ENCODE results near the gene HILPDA.
A peak's percentile ranks its signal among the peaks of the same experiment; 100 is the strongest.
"Not testable (repeated sequence)": the region's sequence is repeated elsewhere in the genome, so short reads cannot be mapped to it uniquely, and the experiment has no call there.

Gene HILPDA

GRCh38 chr7:128434413-128435326 lies 21.0 kb upstream of the HILPDA start:
- DNase-seq: no peak

- no peak for DNase-seq
Observed at GRCh38 chr7:128435327-128435686, 20.4 kb upstream of the HILPDA start.

- DNase-seq: no peak
Observed at GRCh38 chr7:128437426-128438332, 18.0 kb upstream of the HILPDA start.

- DNase-seq: no peak
Observed at GRCh38 chr7:128442356-128442755, 13.3 kb upstream of the HILPDA start.

- no peak for DNase-seq
Observed at GRCh38 chr7:128443831-128444600, 11.7 kb upstream of the HILPDA start.

GRCh38 chr7:128446306-128446705 lies 9.4 kb upstream of the HILPDA start:
- no peak for DNase-seq

- DNase-seq: no peak
Observed at GRCh38 chr7:128447941-128448564, 7.6 kb upstream of the HILPDA start.

GRCh38 chr7:128448751-128449302 lies 6.9 kb upstream of the HILPDA start:
- DNase-seq: no peak

- DNase-seq: no peak
Observed at GRCh38 chr7:128450409-128450808, 5.3 kb upstream of the HILPDA start.

- no peak for DNase-seq
Observed at GRCh38 chr7:128450913-128451312, 4.8 kb upstream of the HILPDA start.

GRCh38 chr7:128452552-128452951 lies 3.1 kb upstream of the HILPDA start:
- no peak for DNase-seq

- DNase-seq: no peak
Observed at GRCh38 chr7:128453836-128454804, 1.6 kb upstream of the HILPDA start.

GRCh38 chr7:128454808-128455542 lies 703 bp upstream of the HILPDA start:
- no peak for DNase-seq

- no peak for DNase-seq
Observed at GRCh38 chr7:128456255-128456725, 612 bp downstream of the HILPDA start.

GRCh38 chr7:128457385-128457784 lies 1.7 kb downstream of the HILPDA start:
- not testable (repeated sequence) for DNase-seq

GRCh38 chr7:128458956-128459355 lies 3.3 kb downstream of the HILPDA start:
- DNase-seq: no peak

- DNase-seq: peak; percentile 75
Observed at GRCh38 chr7:128459394-128459878, 3.8 kb downstream of the HILPDA start.

- no peak for DNase-seq
Observed at GRCh38 chr7:128462460-128462859, 6.8 kb downstream of the HILPDA start.

GRCh38 chr7:128463345-128463744 lies 7.7 kb downstream of the HILPDA start:
- peak; percentile 42 for DNase-seq

- DNase-seq: not testable (repeated sequence)
Observed at GRCh38 chr7:128463933-128464332, 8.3 kb downstream of the HILPDA start.
